ENCODE data around the gene SUCO. TPM values are rescaled to one million over a fixed set of nuclear protein-coding genes. Genes with fewer than 3 reads are reported as not detected.

Gene SUCO
- total RNA-seq, 1 experiment from 2014 or later, result 37.4 TPM

DNA sequence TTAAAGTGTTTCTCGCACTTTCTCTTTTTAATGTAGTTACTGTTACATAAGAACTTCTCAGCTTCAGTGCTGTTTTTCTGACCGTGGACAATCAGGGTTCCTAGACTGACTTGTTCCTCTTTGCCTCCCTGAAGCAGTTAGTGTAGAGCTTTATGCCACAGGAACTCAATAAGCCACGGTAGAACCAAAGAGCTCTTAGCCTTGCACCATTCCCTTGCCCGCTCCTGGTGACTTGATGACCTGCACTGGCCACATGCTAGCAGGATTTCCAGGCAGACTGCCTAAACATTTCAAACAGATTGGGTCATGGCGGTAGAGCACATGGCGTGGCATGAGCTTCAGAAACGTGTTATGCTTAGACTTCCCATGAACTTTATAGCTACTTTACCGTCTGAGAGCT, 107.2 kb downstream of the SUCO start:
- POLR2A ChIA-PET, result no interaction called here
- ATAC-seq, result no peak
- H3K27me3 Mint-ChIP-seq (ENCODE audit: low read depth), result no peaks in the 10 kb centered on the region

DNA sequence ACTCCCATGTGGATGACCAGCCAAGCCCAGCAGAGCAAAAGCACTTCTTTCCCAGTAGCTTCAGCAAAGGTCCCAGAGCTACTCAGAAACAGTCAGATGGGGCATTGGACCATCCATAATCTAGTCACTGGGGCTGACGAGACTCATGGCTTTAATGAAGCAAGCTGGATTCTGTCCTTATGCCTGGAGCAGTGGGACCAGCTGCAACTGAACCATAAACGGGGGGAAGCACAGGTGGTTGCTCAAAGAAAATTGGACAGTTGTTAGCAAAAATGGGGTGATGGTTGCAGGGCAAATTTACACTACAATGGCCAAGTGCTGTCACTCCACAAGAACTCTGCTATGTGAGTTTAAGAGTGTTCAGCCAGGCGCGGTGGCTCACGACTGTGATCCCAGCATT, 108.5 kb downstream of the SUCO start:
- ChIA-PET CTCF (no interaction called here), POLR2A (no interaction called here)
- H3K27ac Mint-ChIP-seq, result no peak overlapping the region

More for the DNA sequence above, 107.2 kb downstream of the SUCO start:
- peaks cover 14% of the 10 kb centered on the region for H3K4me1 Mint-ChIP-seq
- no peak overlapping the region for H3K27ac Mint-ChIP-seq
- TF ChIP-seq ATF1 (CRISPR knock-in tag; IDR thresholded peaks at IDR 0.05), result no peak
- TF ChIP-seq, protein P1, sequence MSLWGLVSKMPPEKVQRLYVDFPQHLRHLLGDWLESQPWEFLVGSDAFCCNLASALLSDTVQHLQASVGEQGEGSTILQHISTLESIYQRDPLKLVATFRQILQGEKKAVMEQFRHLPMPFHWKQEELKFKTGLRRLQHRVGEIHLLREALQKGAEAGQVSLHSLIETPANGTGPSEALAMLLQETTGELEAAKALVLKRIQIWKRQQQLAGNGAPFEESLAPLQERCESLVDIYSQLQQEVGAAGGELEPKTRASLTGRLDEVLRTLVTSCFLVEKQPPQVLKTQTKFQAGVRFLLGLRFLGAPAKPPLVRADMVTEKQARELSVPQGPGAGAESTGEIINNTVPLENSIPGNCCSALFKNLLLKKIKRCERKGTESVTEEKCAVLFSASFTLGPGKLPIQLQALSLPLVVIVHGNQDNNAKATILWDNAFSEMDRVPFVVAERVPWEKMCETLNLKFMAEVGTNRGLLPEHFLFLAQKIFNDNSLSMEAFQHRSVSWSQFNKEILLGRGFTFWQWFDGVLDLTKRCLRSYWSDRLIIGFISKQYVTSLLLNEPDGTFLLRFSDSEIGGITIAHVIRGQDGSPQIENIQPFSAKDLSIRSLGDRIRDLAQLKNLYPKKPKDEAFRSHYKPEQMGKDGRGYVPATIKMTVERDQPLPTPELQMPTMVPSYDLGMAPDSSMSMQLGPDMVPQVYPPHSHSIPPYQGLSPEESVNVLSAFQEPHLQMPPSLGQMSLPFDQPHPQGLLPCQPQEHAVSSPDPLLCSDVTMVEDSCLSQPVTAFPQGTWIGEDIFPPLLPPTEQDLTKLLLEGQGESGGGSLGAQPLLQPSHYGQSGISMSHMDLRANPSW (CRISPR knock-in tag; conservative IDR thresholded peaks at IDR 0.05; ENCODE audit: low read depth), result no peak
- no peak for TF ChIP-seq GRHL2 (CRISPR knock-in tag; IDR thresholded peaks at IDR 0.05; ENCODE audit: insufficient replicate concordance, severe bottlenecking)
- no peak for TF ChIP-seq ZNF396 (CRISPR knock-in tag; IDR thresholded peaks at IDR 0.05; ENCODE audit: borderline replicate concordance)
- TF ChIP-seq, protein P2, sequence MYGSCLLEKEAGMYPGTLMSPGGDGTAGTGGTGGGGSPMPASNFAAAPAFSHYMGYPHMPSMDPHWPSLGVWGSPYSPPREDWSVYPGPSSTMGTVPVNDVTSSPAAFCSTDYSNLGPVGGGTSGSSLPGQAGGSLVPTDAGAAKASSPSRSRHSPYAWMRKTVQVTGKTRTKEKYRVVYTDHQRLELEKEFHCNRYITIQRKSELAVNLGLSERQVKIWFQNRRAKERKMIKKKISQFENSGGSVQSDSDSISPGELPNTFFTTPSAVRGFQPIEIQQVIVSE (CRISPR knock-in tag; IDR thresholded peaks at IDR 0.05; ENCODE audit: borderline replicate concordance), result no peak
- TF ChIP-seq ZBTB21 (CRISPR knock-in tag; IDR thresholded peaks at IDR 0.05; ENCODE audit: borderline replicate concordance), result no peak
- no peak for TF ChIP-seq GABPB1 (CRISPR knock-in tag; IDR thresholded peaks at IDR 0.05)
- no peak for TF ChIP-seq RELA (CRISPR knock-in tag; IDR thresholded peaks at IDR 0.05; ENCODE audit: borderline replicate concordance)
- TF ChIP-seq, protein P3, sequence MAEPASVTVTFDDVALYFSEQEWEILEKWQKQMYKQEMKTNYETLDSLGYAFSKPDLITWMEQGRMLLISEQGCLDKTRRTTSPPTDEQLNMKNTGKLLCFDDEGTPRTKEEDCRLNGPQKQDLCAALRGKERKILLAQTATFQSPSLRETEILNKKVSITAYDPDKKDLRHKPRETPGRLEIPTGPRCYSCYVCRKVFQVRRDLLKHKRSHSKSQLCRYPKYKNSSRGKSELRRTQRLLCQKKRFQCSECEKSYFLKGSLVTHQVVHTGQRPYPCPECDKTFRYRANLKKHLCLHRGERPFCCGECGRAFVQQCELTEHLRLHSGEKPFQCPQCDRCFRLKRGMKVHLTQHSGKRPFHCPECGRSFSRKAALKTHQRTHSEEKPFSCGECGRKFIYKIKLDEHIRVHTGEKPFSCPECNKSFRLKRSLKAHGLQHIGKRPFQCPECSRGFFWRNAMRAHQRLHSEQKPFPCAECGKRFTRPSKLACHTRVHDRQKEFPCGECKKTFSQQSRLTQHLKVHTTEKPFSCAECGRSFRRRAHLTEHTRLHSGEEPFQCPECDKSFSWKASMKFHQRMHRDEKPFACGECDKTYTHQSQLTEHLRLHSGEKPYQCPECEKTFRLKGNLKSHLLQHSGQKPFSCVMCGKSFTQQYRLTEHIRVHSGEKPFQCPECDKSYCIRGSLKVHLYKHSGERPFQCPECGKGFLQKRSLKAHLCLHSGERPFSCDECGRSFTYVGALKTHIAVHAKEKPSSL (CRISPR knock-in tag; conservative IDR thresholded peaks at IDR 0.05), result no peak
- no peak for TF ChIP-seq ZNF219 (CRISPR knock-in tag; IDR thresholded peaks at IDR 0.05; ENCODE audit: borderline replicate concordance)
- TF ChIP-seq, protein P4, sequence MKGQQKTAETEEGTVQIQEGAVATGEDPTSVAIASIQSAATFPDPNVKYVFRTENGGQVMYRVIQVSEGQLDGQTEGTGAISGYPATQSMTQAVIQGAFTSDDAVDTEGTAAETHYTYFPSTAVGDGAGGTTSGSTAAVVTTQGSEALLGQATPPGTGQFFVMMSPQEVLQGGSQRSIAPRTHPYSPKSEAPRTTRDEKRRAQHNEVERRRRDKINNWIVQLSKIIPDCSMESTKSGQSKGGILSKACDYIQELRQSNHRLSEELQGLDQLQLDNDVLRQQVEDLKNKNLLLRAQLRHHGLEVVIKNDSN (CRISPR knock-in tag; IDR thresholded peaks at IDR 0.05), result no peak
- TF ChIP-seq RORB (CRISPR knock-in tag; IDR thresholded peaks at IDR 0.05), result no peak
- H3K9me3 Mint-ChIP-seq, result peaks cover 14% of the 10 kb centered on the region
- no peak overlapping the region for H3K4me3 Mint-ChIP-seq
- CTCF ChIA-PET, result interaction anchor here (1.0 kb wide), 1 partner anchor 77 kb away, joined by 3 read pairs; no protein-coding TSS in a partner anchor
- no peaks in the 10 kb centered on the region for H3K36me3 Mint-ChIP-seq
- no peak for DNase-seq (ENCODE audit: low spot score)

DNA sequence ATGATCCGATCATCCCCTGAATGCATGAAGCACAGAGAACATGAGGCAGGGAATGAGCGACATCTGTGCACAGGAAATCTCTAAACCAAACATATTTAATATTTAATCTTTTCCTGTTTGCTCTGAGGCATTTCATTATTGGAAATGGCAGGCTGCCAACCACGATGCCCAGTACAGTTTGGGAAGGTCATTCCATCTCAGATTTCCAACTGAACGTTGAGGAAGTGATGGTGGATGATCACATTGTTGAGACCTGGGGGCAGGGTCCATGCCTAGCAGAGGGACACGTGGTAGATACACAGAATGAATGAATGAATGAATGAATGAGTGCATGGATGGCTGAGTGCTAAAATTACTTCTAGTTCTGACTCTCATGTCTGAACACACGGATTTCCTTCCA, 110.0 kb downstream of the SUCO start:
- DNase-seq (ENCODE audit: low spot score) (no peak), ATAC-seq (no peak)
- Mint-ChIP-seq H3K36me3 (no peaks in the 10 kb centered on the region), H3K4me3 (no peak overlapping the region), H3K9me3 (no peaks in the 10 kb centered on the region), H3K4me1 (peaks cover 14% of the 10 kb centered on the region), H3K27ac (no peak overlapping the region), H3K27me3 (ENCODE audit: low read depth) (no peaks in the 10 kb centered on the region)
- POLR2A ChIA-PET, result no interaction called here
- CTCF ChIA-PET, result no interaction called here
- TF ChIP-seq TCF7 (CRISPR knock-in tag; IDR thresholded peaks at IDR 0.05; ENCODE audit: low read depth), result no peak
- TF ChIP-seq, protein P5, sequence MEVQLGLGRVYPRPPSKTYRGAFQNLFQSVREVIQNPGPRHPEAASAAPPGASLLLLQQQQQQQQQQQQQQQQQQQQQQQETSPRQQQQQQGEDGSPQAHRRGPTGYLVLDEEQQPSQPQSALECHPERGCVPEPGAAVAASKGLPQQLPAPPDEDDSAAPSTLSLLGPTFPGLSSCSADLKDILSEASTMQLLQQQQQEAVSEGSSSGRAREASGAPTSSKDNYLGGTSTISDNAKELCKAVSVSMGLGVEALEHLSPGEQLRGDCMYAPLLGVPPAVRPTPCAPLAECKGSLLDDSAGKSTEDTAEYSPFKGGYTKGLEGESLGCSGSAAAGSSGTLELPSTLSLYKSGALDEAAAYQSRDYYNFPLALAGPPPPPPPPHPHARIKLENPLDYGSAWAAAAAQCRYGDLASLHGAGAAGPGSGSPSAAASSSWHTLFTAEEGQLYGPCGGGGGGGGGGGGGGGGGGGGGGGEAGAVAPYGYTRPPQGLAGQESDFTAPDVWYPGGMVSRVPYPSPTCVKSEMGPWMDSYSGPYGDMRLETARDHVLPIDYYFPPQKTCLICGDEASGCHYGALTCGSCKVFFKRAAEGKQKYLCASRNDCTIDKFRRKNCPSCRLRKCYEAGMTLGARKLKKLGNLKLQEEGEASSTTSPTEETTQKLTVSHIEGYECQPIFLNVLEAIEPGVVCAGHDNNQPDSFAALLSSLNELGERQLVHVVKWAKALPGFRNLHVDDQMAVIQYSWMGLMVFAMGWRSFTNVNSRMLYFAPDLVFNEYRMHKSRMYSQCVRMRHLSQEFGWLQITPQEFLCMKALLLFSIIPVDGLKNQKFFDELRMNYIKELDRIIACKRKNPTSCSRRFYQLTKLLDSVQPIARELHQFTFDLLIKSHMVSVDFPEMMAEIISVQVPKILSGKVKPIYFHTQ (CRISPR knock-in tag; IDR thresholded peaks at IDR 0.05), result no peak
- no peak for TF ChIP-seq SMAD4 (CRISPR knock-in tag; IDR thresholded peaks at IDR 0.05)
- TF ChIP-seq, protein P6, sequence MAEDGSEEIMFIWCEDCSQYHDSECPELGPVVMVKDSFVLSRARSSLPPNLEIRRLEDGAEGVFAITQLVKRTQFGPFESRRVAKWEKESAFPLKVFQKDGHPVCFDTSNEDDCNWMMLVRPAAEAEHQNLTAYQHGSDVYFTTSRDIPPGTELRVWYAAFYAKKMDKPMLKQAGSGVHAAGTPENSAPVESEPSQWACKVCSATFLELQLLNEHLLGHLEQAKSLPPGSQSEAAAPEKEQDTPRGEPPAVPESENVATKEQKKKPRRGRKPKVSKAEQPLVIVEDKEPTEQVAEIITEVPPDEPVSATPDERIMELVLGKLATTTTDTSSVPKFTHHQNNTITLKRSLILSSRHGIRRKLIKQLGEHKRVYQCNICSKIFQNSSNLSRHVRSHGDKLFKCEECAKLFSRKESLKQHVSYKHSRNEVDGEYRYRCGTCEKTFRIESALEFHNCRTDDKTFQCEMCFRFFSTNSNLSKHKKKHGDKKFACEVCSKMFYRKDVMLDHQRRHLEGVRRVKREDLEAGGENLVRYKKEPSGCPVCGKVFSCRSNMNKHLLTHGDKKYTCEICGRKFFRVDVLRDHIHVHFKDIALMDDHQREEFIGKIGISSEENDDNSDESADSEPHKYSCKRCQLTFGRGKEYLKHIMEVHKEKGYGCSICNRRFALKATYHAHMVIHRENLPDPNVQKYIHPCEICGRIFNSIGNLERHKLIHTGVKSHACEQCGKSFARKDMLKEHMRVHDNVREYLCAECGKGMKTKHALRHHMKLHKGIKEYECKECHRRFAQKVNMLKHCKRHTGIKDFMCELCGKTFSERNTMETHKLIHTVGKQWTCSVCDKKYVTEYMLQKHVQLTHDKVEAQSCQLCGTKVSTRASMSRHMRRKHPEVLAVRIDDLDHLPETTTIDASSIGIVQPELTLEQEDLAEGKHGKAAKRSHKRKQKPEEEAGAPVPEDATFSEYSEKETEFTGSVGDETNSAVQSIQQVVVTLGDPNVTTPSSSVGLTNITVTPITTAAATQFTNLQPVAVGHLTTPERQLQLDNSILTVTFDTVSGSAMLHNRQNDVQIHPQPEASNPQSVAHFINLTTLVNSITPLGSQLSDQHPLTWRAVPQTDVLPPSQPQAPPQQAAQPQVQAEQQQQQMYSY (CRISPR knock-in tag; IDR thresholded peaks at IDR 0.05), result no peak
- TF ChIP-seq, protein P7, sequence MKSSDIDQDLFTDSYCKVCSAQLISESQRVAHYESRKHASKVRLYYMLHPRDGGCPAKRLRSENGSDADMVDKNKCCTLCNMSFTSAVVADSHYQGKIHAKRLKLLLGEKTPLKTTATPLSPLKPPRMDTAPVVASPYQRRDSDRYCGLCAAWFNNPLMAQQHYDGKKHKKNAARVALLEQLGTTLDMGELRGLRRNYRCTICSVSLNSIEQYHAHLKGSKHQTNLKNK (CRISPR knock-in tag; IDR thresholded peaks at IDR 0.05), result no peak
- TF ChIP-seq NR3C1 (CRISPR knock-in tag; conservative IDR thresholded peaks at IDR 0.05; ENCODE audit: low read depth), result no peak

More for the DNA sequence above, 108.5 kb downstream of the SUCO start:
- H3K4me1 Mint-ChIP-seq, result peaks cover 14% of the 10 kb centered on the region
- no peak overlapping the region for H3K4me3 Mint-ChIP-seq
- H3K9me3 Mint-ChIP-seq, result peaks cover 11% of the 10 kb centered on the region
- TF ChIP-seq TP53 (CRISPR knock-in tag; IDR thresholded peaks at IDR 0.05), result no peak
- ATAC-seq (no peak), DNase-seq (ENCODE audit: low spot score) (no peak)
- no peaks in the 10 kb centered on the region for H3K27me3 Mint-ChIP-seq (ENCODE audit: low read depth)
- no peaks in the 10 kb centered on the region for H3K36me3 Mint-ChIP-seq

Data from WTC11 (cell line).